ENCODE results near the gene DOK3. TPM values are rescaled to one million over a fixed set of nuclear protein-coding genes. Genes with fewer than 3 reads are reported as not detected.

DOK3 gene
- total and polyA plus RNA-seq, 2 of the 13 experiments (the other 11 are each of a cell fraction or from before 2014, with no cell fraction given): 1.4 to 1.5 TPM

DNA sequence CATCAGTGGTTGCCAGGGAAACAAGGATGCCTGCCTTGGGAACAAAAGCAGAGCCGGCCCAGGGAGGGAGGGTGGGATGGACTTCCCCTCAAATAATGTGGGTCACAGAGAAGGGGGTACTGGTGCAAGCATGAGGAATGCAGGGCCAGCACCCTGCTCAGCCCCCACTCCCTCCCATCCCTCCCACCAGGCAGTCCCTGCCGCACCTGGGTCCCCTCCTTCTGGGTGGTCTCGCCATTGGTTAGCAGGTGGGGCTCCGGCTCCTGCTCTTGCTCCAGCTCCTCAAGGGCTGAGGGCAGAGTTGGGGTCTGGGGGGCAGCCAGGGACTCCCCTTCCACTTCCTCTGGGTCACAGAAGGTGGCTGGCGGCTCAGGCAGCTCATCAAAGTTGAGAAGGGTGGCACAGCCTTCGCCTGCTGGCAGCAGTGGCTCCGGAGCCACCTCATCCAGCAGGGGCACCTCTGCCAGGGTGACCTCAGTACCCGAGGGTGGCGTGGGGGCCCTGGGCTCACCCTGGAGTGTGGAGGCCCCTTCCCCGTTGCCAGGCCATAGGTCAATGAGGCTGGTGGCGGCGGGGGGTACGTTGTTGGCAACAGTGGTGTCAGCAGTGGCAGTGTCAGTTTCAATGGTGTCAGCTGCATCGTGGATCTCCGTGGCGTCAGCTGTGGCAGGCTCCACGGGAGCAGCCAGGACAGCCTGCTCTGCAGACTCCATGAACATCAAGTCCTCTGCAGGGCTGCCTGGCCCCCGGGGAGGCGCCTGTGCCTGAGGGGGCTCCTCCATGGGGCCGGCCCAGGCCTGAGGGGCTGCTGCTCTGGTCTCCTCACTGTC lies 51.6 kb downstream of the DOK3 start:
- H3K9ac ChIP-seq (ENCODE audit: insufficient read depth, low read depth, low read length): no peak overlapping the region
- no TSS peak for BruUV-seq (replicated peaks)
- peaks cover 22% of the 10 kb centered on the region for H3K4me1 ChIP-seq (ENCODE audit: insufficient read depth, low read length)
- no peaks in the 10 kb centered on the region for H3K9me3 ChIP-seq (ENCODE audit: low read length)
- no CpG with 5 or more reads among the region's 20 CpGs for WGBS (ENCODE audit: low lambda C conversion rate)
- FAIRE-seq: no peak
- CTCF ChIA-PET (ENCODE audit: low intra/inter-chr PET ratio, low total read pairs): interaction anchor here (1.4 to 4.8 kb wide), 3 partner anchors 11 to 54 kb away, joined by 4 to 35 read pairs (median 5); no protein-coding TSS in a partner anchor
- peaks cover 0 to 4% of the 10 kb centered on the region in 2 experiments; a peak in 1 of 5 replicates for H3K36me3 ChIP-seq (replicated peaks in 1 of 2; ENCODE audit: control insufficient read depth in 1 of 2, insufficient read depth in 2 of 2, low read length in 2 of 2)
- intact Hi-C loops (cut with micrococcal nuclease; ENCODE audit: unreplicated experiment) (loop anchor here (2.0 kb wide), 2 partner anchors 39 to 87 kb away; partner anchors contain the start of gene PDLIM7), in situ Hi-C loops (cut with HindIII; ENCODE audit: extremely low pct_ligation_motif_present, low pct_unique_long_range_greater_than_20kb) (loop anchor here (5.0 to 25.0 kb wide), 2 partner anchors 71 to 346 kb away; no protein-coding TSS in a partner anchor)
- H3K79me2 ChIP-seq (ENCODE audit: insufficient read depth, low read length): peaks cover 5% of the 10 kb centered on the region
- no peak for DNase-seq (ENCODE audit: low spot score)
- H3K27me3 ChIP-seq (ENCODE audit: control insufficient read depth in 1 of 2, insufficient read depth in 2 of 2, low read length in 2 of 2): no peaks in the 10 kb centered on the region; a peak in 1 of 5 replicates
- POLR2A ChIA-PET: interaction anchor here (1.0 to 1.7 kb wide), 9 partner anchors 14 to 371 kb away, joined by 3 to 24 read pairs (median 6); partner anchors contain the start of genes FGFR4, GRK6 and PDLIM7
- H2AFZ ChIP-seq (ENCODE audit: low read length): no peak overlapping the region
- ATAC-seq: no peak
- peak overlapping the region; percentile 30 for H3K27ac ChIP-seq (ENCODE audit: extremely low read length, insufficient read depth, low read length)
- TF ChIP-seq ETV5 (CRISPR knock-in tag; IDR thresholded peaks at IDR 0.05; ENCODE audit: borderline replicate concordance) (no peak), HNRNPL (IDR thresholded peaks at IDR 0.05; ENCODE audit: low read depth, low read length) (0 out of 2 replicates have a peak, but pooled peaks have one; percentile 30), ZFX (CRISPR knock-in tag; IDR thresholded peaks at IDR 0.05; ENCODE audit: low read depth) (no peak), IRX3 (CRISPR knock-in tag; IDR thresholded peaks at IDR 0.05; ENCODE audit: borderline replicate concordance, low read depth) (no peak), JUN (CRISPR knock-in tag; IDR thresholded peaks at IDR 0.05) (no peak), AGO2 (optimal IDR thresholded peaks at IDR 0.05; ENCODE audit: low read depth, low read length) (peak; percentile 21), REXO4 (CRISPR knock-in tag; IDR thresholded peaks at IDR 0.05; ENCODE audit: borderline replicate concordance) (no peak)
- no peak overlapping the region for H3K4me2 ChIP-seq (ENCODE audit: low read depth, low read length)
- H3K4me3 ChIP-seq (replicated peaks in 1 of 3; ENCODE audit: insufficient read depth in 1 of 3, low read depth in 2 of 3, low read length in 3 of 3): no peak overlapping the region
- peaks cover 12% of the 10 kb centered on the region; the same call in 1 of the 2 replicates for H4K20me1 ChIP-seq (ENCODE audit: insufficient read depth, low read length)
